ENCODE data around the gene GORASP1. TPM values are rescaled to one million over a fixed set of nuclear protein-coding genes. Genes with fewer than 3 reads are reported as not detected.
A peak's percentile ranks its signal among the peaks of the same experiment; 100 is the strongest.

The GORASP1 gene
- total RNA-seq, 1 experiment from 2014 or later, result 38.5 TPM

DNA sequence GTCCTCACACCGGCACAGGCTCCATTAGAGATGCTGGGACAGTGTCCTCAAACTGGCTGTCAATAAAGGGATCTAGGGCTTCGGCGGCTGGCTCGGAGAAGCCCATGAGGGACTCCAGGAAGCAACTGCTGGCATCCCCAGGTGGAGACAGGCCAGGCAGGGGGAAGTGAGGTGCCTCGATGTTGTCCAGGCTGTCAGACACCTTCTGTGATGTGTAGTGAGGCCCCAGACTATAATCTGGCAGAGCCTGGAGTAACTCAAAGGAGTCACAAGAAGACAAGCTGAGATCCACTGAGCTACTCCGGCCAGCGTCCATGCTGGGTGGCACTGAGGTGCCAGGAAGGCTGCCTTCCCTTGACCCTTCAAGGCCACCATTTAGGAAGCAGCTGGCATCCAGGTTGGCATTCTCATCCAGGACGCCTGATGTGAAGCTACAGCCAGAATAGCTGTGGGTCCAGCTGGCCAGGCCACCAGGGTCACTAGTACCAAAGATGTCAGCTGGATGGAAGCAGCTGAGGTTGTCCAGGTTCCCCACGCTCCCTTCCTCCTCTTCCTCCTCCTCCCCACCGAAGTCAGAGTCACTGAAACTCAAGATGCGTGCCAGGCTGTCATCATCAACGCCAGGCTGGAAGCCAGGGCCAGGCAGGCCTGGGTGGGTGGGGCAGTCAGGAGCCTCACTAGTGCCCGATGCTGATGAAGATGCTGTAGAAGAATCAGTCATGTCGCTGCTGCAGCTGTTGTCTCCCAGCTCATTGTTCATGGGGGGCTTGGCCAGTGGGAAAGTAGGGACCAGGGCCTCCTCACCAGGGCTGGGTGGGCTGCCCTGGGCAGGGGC, 35.8 kb upstream of the GORASP1 start:
- no peaks in the 10 kb centered on the region for H3K9me3 ChIP-seq (ENCODE audit: low read length)
- no peaks in the 10 kb centered on the region for H4K20me1 ChIP-seq (ENCODE audit: insufficient read depth, low read depth, low read length)
- H3K4me2 ChIP-seq (ENCODE audit: low read depth, low read length, poor library complexity, severe bottlenecking), result no peak overlapping the region
- H3K4me3 ChIP-seq (ENCODE audit: low read length), result no peak overlapping the region
- H3K36me3 ChIP-seq (ENCODE audit: insufficient read depth, low read length), result no peaks in the 10 kb centered on the region; the same call in 1 of the 2 replicates
- no peak overlapping the region for H3K27ac ChIP-seq (ENCODE audit: low read length)
- peaks cover 16% of the 10 kb centered on the region; the same call in 1 of the 2 replicates for H3K79me2 ChIP-seq (ENCODE audit: low read length)
- H2AFZ ChIP-seq (ENCODE audit: low read length), result no peak overlapping the region
- DNase-seq, result no peak
- peaks cover 49% of the 10 kb centered on the region for H3K4me1 ChIP-seq (ENCODE audit: low read length)
- H3K9me2 ChIP-seq (replicated peaks; ENCODE audit: insufficient read depth, low read length), result no peaks in the 10 kb centered on the region
- no peak overlapping the region for H3K9ac ChIP-seq (ENCODE audit: low read length)
- H3K27me3 ChIP-seq (ENCODE audit: low read length), result no peaks in the 10 kb centered on the region

DNA sequence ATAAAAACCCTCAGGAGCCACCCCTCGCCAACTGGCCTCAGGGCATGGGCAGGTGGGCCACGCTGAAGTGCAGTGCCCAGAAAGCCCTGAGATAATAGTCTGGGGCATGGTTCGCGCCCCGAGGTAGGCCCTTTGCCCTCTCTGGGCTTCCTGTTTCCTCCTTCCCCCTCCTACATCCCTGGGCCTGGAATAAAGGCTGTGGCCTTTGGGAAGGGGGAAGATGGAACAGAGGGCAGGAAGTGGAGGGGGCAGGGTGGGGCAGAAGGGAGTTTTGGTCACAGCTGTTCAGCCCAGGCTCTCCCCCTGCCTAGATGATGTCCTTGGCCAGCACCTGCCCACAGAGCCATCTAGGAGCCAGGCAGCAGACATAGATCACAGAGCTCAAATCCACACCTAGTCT, 34.6 kb upstream of the GORASP1 start:
- Histone ChIP-seq H3K27me3 (ENCODE audit: low read length) (no peaks in the 10 kb centered on the region), H3K4me2 (ENCODE audit: low read depth, low read length, poor library complexity, severe bottlenecking) (no peak overlapping the region), H3K9ac (ENCODE audit: low read length) (no peak overlapping the region), H3K9me2 (replicated peaks; ENCODE audit: insufficient read depth, low read length) (no peaks in the 10 kb centered on the region), H3K36me3 (ENCODE audit: insufficient read depth, low read length) (no peaks in the 10 kb centered on the region; the same call in 1 of the 2 replicates), H3K4me3 (ENCODE audit: low read length) (no peak overlapping the region), H3K4me1 (ENCODE audit: low read length) (peaks cover 37% of the 10 kb centered on the region), H3K79me2 (ENCODE audit: low read length) (peaks cover 6% of the 10 kb centered on the region; the same call in 1 of the 2 replicates), H2AFZ (ENCODE audit: low read length) (no peak overlapping the region), H4K20me1 (ENCODE audit: insufficient read depth, low read depth, low read length) (no peaks in the 10 kb centered on the region), H3K9me3 (ENCODE audit: low read length) (no peaks in the 10 kb centered on the region), H3K27ac (ENCODE audit: low read length) (0 out of 2 replicates have a peak overlapping the region, but pooled peaks have one; percentile 55)
- no peak for DNase-seq

DNA sequence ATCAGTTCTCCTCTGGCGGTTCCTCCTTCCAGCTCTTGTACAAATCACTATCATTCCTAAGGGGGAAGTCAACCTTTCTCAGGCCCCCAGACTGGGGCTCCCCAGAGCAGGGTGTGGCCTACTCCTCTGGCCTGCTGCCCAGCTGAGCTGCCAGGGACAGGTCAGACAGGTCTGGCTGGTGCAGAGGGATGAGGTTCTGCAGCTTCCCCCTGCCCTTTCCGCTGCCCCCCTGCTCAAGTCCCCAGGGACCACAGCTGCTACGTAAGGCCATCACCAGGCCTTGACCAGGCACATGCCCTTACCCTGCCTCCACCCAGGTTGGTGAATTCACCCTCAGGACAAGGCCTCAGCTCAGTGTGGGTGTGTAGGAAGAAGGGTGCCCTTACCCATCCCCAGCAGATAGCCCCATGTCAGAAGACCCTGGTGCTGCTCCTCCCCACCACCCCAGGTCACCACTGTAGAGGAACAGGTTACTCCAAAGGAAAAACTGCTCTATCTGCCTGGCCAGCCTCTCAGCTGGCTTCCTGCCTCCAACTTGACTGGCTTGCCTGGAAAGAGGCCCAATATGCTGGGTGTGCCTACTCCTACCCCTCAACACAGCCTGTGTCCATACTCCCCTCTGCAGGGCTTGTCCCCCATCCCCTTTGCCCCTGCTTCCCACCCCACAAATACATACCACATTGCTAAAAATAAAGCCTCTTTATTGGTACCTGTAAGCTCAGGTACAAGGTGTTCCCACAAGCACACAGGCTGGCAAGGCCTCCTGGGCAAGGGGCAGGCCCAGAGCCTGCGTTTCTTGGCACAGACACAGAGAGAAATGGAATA, 34.0 kb upstream of the GORASP1 start:
- Histone ChIP-seq H3K36me3 (ENCODE audit: insufficient read depth, low read length) (no peaks in the 10 kb centered on the region; the same call in 1 of the 2 replicates), H3K4me1 (ENCODE audit: low read length) (peaks cover 30% of the 10 kb centered on the region), H3K4me3 (ENCODE audit: low read length) (no peak overlapping the region), H3K4me2 (ENCODE audit: low read depth, low read length, poor library complexity, severe bottlenecking) (no peak overlapping the region), H3K9me3 (ENCODE audit: low read length) (no peaks in the 10 kb centered on the region), H3K79me2 (ENCODE audit: low read length) (no peaks in the 10 kb centered on the region; the same call in 1 of the 2 replicates), H3K27ac (ENCODE audit: low read length) (peak overlapping the region; percentile 55), H2AFZ (ENCODE audit: low read length) (no peak overlapping the region), H4K20me1 (ENCODE audit: insufficient read depth, low read depth, low read length) (no peaks in the 10 kb centered on the region), H3K27me3 (ENCODE audit: low read length) (no peaks in the 10 kb centered on the region), H3K9me2 (replicated peaks; ENCODE audit: insufficient read depth, low read length) (no peaks in the 10 kb centered on the region), H3K9ac (ENCODE audit: low read length) (no peak overlapping the region)
- no peak for DNase-seq

DNA sequence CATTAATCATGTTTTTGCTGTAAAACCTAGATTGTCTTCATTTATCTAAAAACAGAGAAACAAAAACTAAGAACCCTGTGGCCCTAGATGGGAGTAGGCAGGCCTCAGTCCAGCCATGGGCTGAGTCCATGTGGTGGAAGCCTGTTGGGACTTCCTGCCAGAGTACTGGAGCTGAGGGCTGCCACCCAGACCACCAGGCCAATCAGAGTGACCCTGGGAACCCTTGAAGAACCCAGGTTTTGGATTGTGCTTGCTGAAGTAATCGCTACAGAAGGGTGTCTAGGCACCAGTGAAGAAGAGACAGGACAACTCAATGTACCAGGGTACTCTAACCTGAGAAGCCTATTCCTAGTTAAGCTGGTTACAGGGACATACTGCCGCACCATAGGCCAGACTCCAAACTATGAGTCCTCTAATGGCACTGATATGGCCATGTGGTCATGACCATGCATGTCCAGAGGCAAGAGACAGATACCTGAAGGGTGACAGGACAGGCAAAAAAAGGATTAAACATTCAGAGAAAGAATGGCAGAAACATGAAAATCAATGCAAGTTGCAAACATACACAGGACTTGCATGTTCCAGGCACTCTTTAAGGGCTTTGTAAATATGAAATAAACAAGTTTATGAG, 33.0 kb upstream of the GORASP1 start:
- no peak overlapping the region for H3K4me3 ChIP-seq (ENCODE audit: low read length)
- H3K36me3 ChIP-seq (ENCODE audit: insufficient read depth, low read length), result no peaks in the 10 kb centered on the region; the same call in 1 of the 2 replicates
- no peaks in the 10 kb centered on the region for H3K9me2 ChIP-seq (replicated peaks; ENCODE audit: insufficient read depth, low read length)
- H3K9me3 ChIP-seq (ENCODE audit: low read length), result no peaks in the 10 kb centered on the region
- peaks cover 22% of the 10 kb centered on the region for H3K4me1 ChIP-seq (ENCODE audit: low read length)
- H3K4me2 ChIP-seq (ENCODE audit: low read depth, low read length, poor library complexity, severe bottlenecking), result no peak overlapping the region
- no peaks in the 10 kb centered on the region for H4K20me1 ChIP-seq (ENCODE audit: insufficient read depth, low read depth, low read length)
- H3K9ac ChIP-seq (ENCODE audit: low read length), result no peak overlapping the region
- DNase-seq, result no peak
- H3K27ac ChIP-seq (ENCODE audit: low read length), result peak overlapping the region; percentile 55
- no peaks in the 10 kb centered on the region for H3K79me2 ChIP-seq (ENCODE audit: low read length)
- H2AFZ ChIP-seq (ENCODE audit: low read length), result no peak overlapping the region
- H3K27me3 ChIP-seq (ENCODE audit: low read length), result no peaks in the 10 kb centered on the region

DNA sequence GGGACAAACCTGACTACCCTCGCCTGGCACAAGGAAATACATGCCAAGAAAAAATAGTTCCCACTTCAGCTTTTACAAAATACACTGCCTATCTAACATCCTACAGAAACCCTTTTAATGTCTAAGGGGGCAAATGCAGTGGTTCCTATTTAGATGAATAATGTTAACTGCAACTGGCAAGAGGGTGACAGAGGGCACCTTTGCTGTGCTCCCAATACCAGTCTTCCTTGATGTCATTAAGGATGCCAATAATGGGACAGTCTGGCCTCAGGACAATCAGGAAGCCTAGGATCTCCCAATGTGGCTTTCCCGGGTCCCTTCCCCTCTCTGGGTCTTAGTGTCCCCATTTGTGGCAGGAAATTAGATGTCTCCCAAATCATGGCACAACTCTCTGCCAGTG, 32.0 kb upstream of the GORASP1 start:
- H3K36me3 ChIP-seq (ENCODE audit: insufficient read depth, low read length), result no peaks in the 10 kb centered on the region
- no peaks in the 10 kb centered on the region for H3K27me3 ChIP-seq (ENCODE audit: low read length)
- no peaks in the 10 kb centered on the region for H4K20me1 ChIP-seq (ENCODE audit: insufficient read depth, low read depth, low read length)

DNA sequence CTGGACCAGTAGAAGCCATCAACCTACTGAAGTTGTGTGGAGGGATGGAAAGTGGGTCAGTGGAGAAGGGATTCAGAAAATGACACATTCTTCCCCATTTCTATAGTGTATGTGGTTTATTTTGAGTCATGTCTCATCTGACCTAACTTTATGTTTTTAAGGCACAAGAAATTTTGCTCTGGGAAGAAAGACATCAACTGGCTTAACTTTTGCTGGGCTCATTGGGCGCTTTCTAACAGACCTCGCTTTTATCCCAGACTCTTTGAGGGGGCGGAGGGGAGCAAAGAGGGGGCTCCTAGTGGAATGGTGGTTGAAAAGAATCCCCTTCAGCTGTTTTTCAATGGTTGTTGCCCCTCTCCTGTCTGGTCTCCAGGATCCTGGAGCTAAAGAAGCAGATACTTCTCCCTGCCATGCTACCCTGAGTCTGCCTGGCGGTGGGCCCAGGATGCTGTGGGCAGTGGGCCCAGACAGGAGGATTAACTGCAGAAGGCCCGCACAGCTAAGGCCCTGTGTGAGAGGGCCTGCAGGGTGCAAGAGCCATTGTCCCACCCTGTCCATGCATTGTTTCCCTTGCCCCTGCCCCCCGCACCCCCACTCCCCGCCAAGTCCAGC, 31.5 kb upstream of the GORASP1 start:
- Histone ChIP-seq H3K9me3 (ENCODE audit: low read length) (no peaks in the 10 kb centered on the region), H3K27ac (ENCODE audit: low read length) (no peak overlapping the region), H3K79me2 (ENCODE audit: low read length) (no peaks in the 10 kb centered on the region), H3K9ac (ENCODE audit: low read length) (no peak overlapping the region), H3K4me2 (ENCODE audit: low read depth, low read length, poor library complexity, severe bottlenecking) (no peak overlapping the region), H4K20me1 (ENCODE audit: insufficient read depth, low read depth, low read length) (no peaks in the 10 kb centered on the region), H3K36me3 (ENCODE audit: insufficient read depth, low read length) (no peaks in the 10 kb centered on the region), H3K4me3 (ENCODE audit: low read length) (no peak overlapping the region), H3K9me2 (replicated peaks; ENCODE audit: insufficient read depth, low read length) (no peaks in the 10 kb centered on the region), H3K27me3 (ENCODE audit: low read length) (no peaks in the 10 kb centered on the region), H2AFZ (ENCODE audit: low read length) (no peak overlapping the region), H3K4me1 (ENCODE audit: low read length) (peaks cover 22% of the 10 kb centered on the region)
- DNase-seq, result no peak

More for the DNA sequence above, 32.0 kb upstream of the GORASP1 start:
- Histone ChIP-seq H3K4me1 (ENCODE audit: low read length) (peaks cover 22% of the 10 kb centered on the region), H3K4me3 (ENCODE audit: low read length) (no peak overlapping the region), H3K27ac (ENCODE audit: low read length) (no peak overlapping the region), H3K9ac (ENCODE audit: low read length) (no peak overlapping the region), H2AFZ (ENCODE audit: low read length) (no peak overlapping the region), H3K4me2 (ENCODE audit: low read depth, low read length, poor library complexity, severe bottlenecking) (no peak overlapping the region), H3K9me3 (ENCODE audit: low read length) (no peaks in the 10 kb centered on the region), H3K79me2 (ENCODE audit: low read length) (no peaks in the 10 kb centered on the region), H3K9me2 (replicated peaks; ENCODE audit: insufficient read depth, low read length) (no peaks in the 10 kb centered on the region)
- DNase-seq, result no peak

DNA sequence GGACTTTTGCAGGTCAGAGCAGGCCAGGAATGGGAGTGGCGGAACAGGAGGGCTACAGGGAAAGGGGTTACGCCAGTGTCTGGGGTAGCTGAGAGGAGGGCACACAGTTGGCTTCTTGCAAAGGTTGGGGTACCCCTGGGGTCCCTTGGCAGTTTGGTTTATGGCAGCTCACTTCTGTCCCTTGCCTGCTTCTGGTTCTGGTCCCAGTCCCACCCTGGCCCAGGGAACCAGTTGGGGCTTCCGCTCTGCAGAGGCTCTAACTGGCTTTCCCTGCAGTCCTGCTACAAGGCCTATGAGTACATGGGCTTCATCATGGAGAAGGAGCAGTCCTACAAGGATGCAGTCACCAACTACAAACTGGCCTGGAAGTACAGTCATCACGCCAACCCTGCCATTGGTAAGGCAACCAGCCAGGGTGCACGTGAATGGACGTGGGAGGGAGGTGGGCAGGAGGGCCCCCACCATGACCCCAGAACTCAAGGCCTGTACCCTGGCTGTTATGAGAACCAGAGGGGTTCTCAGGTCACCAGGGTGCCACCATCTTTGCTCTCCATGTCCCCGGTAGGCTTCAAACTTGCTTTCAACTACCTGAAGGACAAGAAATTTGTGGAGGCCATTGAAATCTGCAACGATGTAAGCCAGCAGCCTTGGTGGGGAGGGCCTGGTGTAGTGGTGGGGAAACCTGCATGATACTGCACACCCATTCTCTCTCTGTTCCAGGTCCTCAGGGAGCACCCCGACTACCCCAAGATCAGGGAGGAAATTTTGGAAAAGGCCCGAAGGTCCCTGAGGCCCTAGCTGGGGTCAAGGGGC, 30.8 kb upstream of the GORASP1 start:
- Histone ChIP-seq H3K4me1 (ENCODE audit: low read length) (peaks cover 22% of the 10 kb centered on the region), H4K20me1 (ENCODE audit: insufficient read depth, low read depth, low read length) (no peaks in the 10 kb centered on the region), H3K9me2 (replicated peaks; ENCODE audit: insufficient read depth, low read length) (no peaks in the 10 kb centered on the region), H3K27ac (ENCODE audit: low read length) (no peak overlapping the region), H3K9me3 (ENCODE audit: low read length) (no peaks in the 10 kb centered on the region), H3K27me3 (ENCODE audit: low read length) (no peaks in the 10 kb centered on the region), H3K4me3 (ENCODE audit: low read length) (no peak overlapping the region), H3K4me2 (ENCODE audit: low read depth, low read length, poor library complexity, severe bottlenecking) (no peak overlapping the region), H3K79me2 (ENCODE audit: low read length) (no peaks in the 10 kb centered on the region), H2AFZ (ENCODE audit: low read length) (no peak overlapping the region), H3K9ac (ENCODE audit: low read length) (no peak overlapping the region), H3K36me3 (ENCODE audit: insufficient read depth, low read length) (no peaks in the 10 kb centered on the region)
- DNase-seq, result no peak

Measured in Karpas-422 (cell line).